DOHH2 (cell line): Measurements from ENCODE around the gene SCN10A.

ENCODE experiments used
- H3F3A ChIP-seq: fragments of 200-600 bp; sonication (generic), shearing (Covaris generic); 2 replicates; pipeline ENCODE4 v1.6.0; 2016; ENCODE audit warnings: antibody characterized with exemption, mild to moderate bottlenecking; ENCODE audit not compliant: control insufficient read depth, insufficient read depth
- H3K27ac ChIP-seq: fragments of 200-600 bp; sonication (generic); 2 replicates; pipeline ENCODE4 v1.5.1; 2014; ENCODE audit warnings: low read depth, mild to moderate bottlenecking, low read length, moderate library complexity
- H3K27me3 ChIP-seq: fragments of 200-600 bp; sonication (generic); 2 replicates; pipeline ENCODE4 v1.6.1; 2014; ENCODE audit warnings: mild to moderate bottlenecking, low read length, mixed read lengths; ENCODE audit not compliant: control insufficient read depth
- H3K36me3 ChIP-seq: fragments of 200-600 bp; sonication (generic); 2 replicates; pipeline ENCODE4 v1.6.1; 2014; ENCODE audit warnings: mild to moderate bottlenecking, low read length, moderate library complexity, mixed read lengths; ENCODE audit not compliant: control insufficient read depth
- H3K4me1 ChIP-seq: fragments of 200-600 bp; sonication (generic); 2 replicates; pipeline ENCODE4 v1.6.1; 2014; ENCODE audit warnings: mild to moderate bottlenecking, low read length, mixed read lengths; ENCODE audit not compliant: control insufficient read depth
- H3K4me2 ChIP-seq: fragments of 200-600 bp; sonication (generic); 2 replicates; pipeline ENCODE4 v1.6.0; 2014; ENCODE audit warnings: mild to moderate bottlenecking, low read length, moderate library complexity
- H3K4me3 ChIP-seq: fragments of 200-600 bp; sonication (generic); 2 replicates; pipeline ENCODE4 v1.5.1; 2014; ENCODE audit warnings: mild to moderate bottlenecking, low read length, mixed read lengths
- H3K79me2 ChIP-seq: fragments of 200-600 bp; sonication (generic); 2 replicates; pipeline ENCODE4 v1.6.1; 2014; ENCODE audit warnings: mild to moderate bottlenecking, low read length, mixed read lengths; ENCODE audit not compliant: control insufficient read depth
- H3K9me2 ChIP-seq: fragments of 200-600 bp; sonication (generic); replicated peaks from 2 replicates; pipeline ENCODE4 v1.6.1; 2014; ENCODE audit warnings: mild to moderate bottlenecking, low read length, mixed read lengths; ENCODE audit not compliant: control insufficient read depth
- H3K9me3 ChIP-seq: fragments of 200-600 bp; sonication (generic); 2 replicates; pipeline ENCODE4 v1.6.1; 2014; ENCODE audit warnings: antibody characterized with exemption, low read length, mixed read lengths; ENCODE audit not compliant: control insufficient read depth, insufficient read depth
- H4K20me1 ChIP-seq: fragments of 200-600 bp; sonication (generic); 2 replicates; pipeline ENCODE4 v1.6.0; 2014; ENCODE audit warnings: low read depth, mild to moderate bottlenecking, antibody characterized with exemption, low read length, moderate library complexity; ENCODE audit not compliant: control insufficient read depth, insufficient read depth
- EZH2phosphoT487 ChIP-seq: fragments of 200-600 bp; sonication (generic); IDR thresholded peaks from 2 replicates; pipeline ENCODE4 v1.6.1; 2017; ENCODE audit warnings: borderline replicate concordance, mild to moderate bottlenecking, antibody characterized with exemption, low read length, moderate library complexity, mixed read lengths
- TF ChIP-seq, protein P1 (sequence below): fragments of 200-600 bp; sonication (generic); IDR thresholded peaks from one replicate; pipeline ENCODE4 v1.5.1; 2014; ENCODE audit warnings: antibody characterized with exemption, mild to moderate bottlenecking, low read depth, low read length; ENCODE audit not compliant: poor library complexity, severe bottlenecking

SCN10A gene

DNA sequence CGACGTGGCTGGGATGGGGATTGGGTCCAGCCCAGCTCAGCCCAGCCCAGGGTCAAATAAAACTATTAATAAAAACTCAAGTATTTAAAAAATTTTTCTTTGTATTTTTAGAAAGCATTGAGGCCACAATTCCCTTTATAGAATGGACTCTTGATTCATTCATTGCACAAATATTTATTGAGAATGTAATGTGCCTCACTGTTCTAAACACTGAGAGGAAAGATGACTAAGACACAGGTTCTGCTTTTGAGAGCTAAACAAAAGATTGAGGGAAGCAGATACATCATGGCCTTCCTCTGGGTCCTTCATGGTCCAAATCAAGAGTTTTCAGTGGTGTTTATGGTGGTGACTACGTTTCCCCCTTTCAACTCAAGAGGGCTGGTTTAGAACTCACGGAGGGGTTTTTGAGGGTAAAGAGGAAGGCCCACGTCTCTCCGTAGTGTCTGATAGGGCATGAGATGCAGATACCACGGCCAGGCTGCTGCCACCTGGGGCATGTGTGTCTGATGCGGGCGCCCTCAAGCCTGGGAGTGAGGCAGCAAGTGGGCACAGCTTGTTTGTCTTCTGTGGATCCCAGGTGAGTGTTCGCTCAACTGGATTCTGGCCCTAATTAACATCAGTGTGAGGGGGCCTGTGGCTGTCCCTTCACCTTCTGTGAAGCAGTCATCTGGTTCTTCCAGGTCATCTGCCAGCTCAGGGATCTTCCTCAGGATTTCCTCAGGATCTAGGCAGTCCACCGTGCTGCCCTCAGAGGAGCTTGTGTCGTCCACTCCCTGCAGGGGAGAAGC lies 93.0 kb downstream of the SCN10A start:
- Histone ChIP-seq H3K79me2 (no peaks in the 10 kb centered on the region), H3K27me3 (no peaks in the 10 kb centered on the region), H3K4me1 (no peaks in the 10 kb centered on the region), H3K9me2 (no peaks in the 10 kb centered on the region), H3K36me3 (no peaks in the 10 kb centered on the region), H3K4me2 (no peak overlapping the region), H3K9me3 (no peaks in the 10 kb centered on the region), H3F3A (no peaks in the 10 kb centered on the region), H3K4me3 (no peak overlapping the region), H4K20me1 (no peaks in the 10 kb centered on the region), H3K27ac (no peak overlapping the region)
- TF ChIP-seq, protein P1, sequence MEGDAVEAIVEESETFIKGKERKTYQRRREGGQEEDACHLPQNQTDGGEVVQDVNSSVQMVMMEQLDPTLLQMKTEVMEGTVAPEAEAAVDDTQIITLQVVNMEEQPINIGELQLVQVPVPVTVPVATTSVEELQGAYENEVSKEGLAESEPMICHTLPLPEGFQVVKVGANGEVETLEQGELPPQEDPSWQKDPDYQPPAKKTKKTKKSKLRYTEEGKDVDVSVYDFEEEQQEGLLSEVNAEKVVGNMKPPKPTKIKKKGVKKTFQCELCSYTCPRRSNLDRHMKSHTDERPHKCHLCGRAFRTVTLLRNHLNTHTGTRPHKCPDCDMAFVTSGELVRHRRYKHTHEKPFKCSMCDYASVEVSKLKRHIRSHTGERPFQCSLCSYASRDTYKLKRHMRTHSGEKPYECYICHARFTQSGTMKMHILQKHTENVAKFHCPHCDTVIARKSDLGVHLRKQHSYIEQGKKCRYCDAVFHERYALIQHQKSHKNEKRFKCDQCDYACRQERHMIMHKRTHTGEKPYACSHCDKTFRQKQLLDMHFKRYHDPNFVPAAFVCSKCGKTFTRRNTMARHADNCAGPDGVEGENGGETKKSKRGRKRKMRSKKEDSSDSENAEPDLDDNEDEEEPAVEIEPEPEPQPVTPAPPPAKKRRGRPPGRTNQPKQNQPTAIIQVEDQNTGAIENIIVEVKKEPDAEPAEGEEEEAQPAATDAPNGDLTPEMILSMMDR: no peak

DNA sequence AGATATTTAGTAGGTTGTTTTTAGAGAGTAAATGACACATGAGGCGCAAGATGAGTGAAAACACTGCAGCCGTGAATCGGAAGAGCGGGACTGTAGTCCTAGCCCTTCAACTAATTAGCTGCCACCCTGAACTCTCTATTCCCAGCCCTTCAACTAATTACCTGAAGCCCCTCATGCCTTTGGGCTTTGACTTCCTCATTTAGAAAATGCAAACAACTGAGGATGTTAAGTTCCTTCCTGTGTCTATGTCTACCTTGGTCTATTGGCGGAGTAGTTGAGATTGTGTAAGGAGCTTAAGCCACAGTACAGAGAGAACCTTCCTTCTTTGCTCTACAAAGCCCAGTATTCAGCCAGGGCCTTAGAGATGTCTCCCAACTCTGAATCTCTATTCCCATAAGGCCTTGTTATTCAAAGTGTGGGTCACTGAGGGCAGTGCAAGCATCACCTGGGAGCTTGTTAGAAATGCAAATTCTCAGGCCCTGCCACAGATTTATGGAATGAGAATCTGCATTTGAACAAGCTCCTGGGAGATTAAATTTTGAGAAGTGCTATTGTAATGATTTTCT lies 94.7 kb downstream of the SCN10A start:
- H3F3A ChIP-seq: no peaks in the 10 kb centered on the region
- H3K4me1 ChIP-seq: no peaks in the 10 kb centered on the region
- no peak overlapping the region for H3K27ac ChIP-seq
- no peaks in the 10 kb centered on the region for H4K20me1 ChIP-seq
- no peak overlapping the region for H3K4me3 ChIP-seq
- no peaks in the 10 kb centered on the region for H3K79me2 ChIP-seq
- no peak for TF ChIP-seq EZH2phosphoT487
- TF ChIP-seq, protein P1: no peak
- no peaks in the 10 kb centered on the region for H3K9me3 ChIP-seq
- no peaks in the 10 kb centered on the region for H3K36me3 ChIP-seq
- H3K9me2 ChIP-seq: no peaks in the 10 kb centered on the region
- no peaks in the 10 kb centered on the region for H3K27me3 ChIP-seq
- H3K4me2 ChIP-seq: no peak overlapping the region

DNA sequence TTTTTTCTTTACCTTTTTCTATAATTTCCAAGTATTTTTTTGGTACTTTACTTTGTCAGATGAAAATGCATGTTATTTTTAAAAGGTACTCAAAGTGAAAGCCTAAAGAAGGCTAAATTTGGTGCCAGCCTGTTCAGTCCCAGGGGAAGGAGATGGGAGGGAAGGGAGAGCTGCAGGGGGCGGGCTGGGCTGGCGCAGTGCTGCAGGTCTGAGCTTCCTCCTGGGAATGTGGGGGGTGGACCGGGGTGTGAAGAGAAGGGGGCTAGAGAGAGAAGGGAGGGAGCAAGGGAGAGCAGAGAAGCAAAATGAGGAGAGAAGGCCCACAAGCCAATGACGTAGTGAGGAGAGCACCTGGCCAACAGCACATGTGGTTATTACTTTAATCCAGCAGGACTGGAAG lies 95.6 kb downstream of the SCN10A start:
- TF ChIP-seq, protein P1: no peak
- no peak for TF ChIP-seq EZH2phosphoT487
- Histone ChIP-seq H3K79me2 (no peaks in the 10 kb centered on the region), H3K4me3 (no peak overlapping the region), H3K9me3 (no peaks in the 10 kb centered on the region), H3K27ac (no peak overlapping the region), H4K20me1 (no peaks in the 10 kb centered on the region), H3K36me3 (no peaks in the 10 kb centered on the region), H3F3A (no peaks in the 10 kb centered on the region), H3K4me1 (no peaks in the 10 kb centered on the region), H3K9me2 (no peaks in the 10 kb centered on the region), H3K27me3 (no peaks in the 10 kb centered on the region), H3K4me2 (no peak overlapping the region)
